ENCODE data around the gene CLEC7A.

Gene CLEC7A

DNA sequence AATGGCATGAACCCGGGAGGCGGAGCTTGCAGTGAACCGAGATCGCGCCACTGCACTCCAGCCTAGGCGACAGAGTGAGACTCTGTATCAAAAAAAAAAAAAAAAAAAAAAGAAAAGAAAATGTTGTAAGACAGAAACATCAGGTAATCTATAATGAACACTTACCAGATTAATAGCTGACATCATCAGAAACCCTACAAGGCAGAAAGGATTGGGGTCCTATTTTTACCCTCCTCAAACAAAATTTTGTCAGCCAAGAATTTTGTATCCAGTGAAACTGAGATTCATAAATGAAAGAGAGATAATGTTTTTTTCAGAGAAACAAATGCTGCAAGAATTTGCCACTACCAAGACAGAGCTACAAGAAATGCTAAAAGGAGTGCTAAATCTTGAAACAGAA lies 45.3 kb downstream of the CLEC7A start:
- H3K4me3 ChIP-seq (ENCODE audit: low read length, poor library complexity, severe bottlenecking) = no peak overlapping the region
- no peaks in the 10 kb centered on the region for H3K27me3 ChIP-seq (ENCODE audit: insufficient read depth, low read length, poor library complexity, severe bottlenecking)
- no peaks in the 10 kb centered on the region for H3K36me3 ChIP-seq (ENCODE audit: insufficient read depth, low read length)
- no peak for TF ChIP-seq EZH2phosphoT487 (IDR thresholded peaks at IDR 0.05; ENCODE audit: borderline replicate concordance)
- TF ChIP-seq, protein P1, sequence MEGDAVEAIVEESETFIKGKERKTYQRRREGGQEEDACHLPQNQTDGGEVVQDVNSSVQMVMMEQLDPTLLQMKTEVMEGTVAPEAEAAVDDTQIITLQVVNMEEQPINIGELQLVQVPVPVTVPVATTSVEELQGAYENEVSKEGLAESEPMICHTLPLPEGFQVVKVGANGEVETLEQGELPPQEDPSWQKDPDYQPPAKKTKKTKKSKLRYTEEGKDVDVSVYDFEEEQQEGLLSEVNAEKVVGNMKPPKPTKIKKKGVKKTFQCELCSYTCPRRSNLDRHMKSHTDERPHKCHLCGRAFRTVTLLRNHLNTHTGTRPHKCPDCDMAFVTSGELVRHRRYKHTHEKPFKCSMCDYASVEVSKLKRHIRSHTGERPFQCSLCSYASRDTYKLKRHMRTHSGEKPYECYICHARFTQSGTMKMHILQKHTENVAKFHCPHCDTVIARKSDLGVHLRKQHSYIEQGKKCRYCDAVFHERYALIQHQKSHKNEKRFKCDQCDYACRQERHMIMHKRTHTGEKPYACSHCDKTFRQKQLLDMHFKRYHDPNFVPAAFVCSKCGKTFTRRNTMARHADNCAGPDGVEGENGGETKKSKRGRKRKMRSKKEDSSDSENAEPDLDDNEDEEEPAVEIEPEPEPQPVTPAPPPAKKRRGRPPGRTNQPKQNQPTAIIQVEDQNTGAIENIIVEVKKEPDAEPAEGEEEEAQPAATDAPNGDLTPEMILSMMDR (conservative IDR thresholded peaks at IDR 0.05; ENCODE audit: low read length) = no peak
- no peak overlapping the region for H3K9ac ChIP-seq (ENCODE audit: low read depth, low read length, poor library complexity, severe bottlenecking)
- H3K4me1 ChIP-seq (ENCODE audit: insufficient read depth, low read length, poor library complexity, severe bottlenecking) = no peaks in the 10 kb centered on the region
- no peaks in the 10 kb centered on the region for H3K79me2 ChIP-seq (ENCODE audit: insufficient read depth, low read length)
- no peaks in the 10 kb centered on the region for H4K20me1 ChIP-seq (ENCODE audit: insufficient read depth, low read length, poor library complexity, severe bottlenecking)
- no peaks in the 10 kb centered on the region for H3K9me2 ChIP-seq (replicated peaks; ENCODE audit: low read depth, low read length)
- no peak overlapping the region for H2AFZ ChIP-seq (ENCODE audit: low read length)
- H3K9me3 ChIP-seq (ENCODE audit: insufficient read depth, low read depth, low read length) = no peaks in the 10 kb centered on the region
- no peak overlapping the region for H3K4me2 ChIP-seq (ENCODE audit: low read depth, low read length, poor library complexity, severe bottlenecking)
- H3F3A ChIP-seq (ENCODE audit: low read depth) = no peaks in the 10 kb centered on the region

DNA sequence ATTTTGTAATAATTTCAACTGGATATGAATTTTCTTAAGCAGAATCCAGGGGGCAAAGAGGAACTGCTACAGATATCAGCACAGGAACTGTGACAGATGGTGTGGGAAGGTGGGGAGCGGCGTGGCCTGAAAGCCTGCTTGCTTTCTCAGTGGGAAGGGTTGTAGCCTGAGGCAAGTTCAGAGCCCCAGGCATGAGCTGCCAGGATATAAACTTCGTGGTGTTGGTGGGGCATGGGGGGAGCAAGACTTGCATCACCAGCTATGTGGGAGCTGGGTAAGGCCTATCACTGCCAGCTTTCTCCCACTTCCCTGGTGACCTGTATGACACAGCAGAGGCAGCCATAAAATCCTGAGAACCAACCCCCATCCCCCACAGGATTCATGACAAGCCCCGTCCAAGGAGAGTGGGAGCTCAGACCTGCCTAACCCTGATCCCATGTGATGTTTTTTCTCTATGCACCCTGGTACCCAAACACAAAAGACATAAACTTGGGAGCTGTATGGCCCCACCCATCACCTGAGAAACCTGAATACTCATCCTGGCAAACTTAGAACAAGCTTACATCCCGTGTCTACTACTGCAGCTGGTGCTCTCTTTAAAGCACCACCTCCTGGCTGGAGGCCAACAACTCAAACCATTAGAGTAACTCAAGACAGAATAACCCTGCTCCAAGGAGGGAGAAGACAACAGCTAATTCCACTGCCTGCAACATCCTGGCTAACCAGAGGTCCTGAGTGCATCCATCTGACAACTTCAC lies 47.7 kb downstream of the CLEC7A start:
- no peaks in the 10 kb centered on the region for H3K9me3 ChIP-seq (ENCODE audit: insufficient read depth, low read depth, low read length)
- no peaks in the 10 kb centered on the region for H3K27me3 ChIP-seq (ENCODE audit: insufficient read depth, low read length, poor library complexity, severe bottlenecking)
- no peaks in the 10 kb centered on the region for H4K20me1 ChIP-seq (ENCODE audit: insufficient read depth, low read length, poor library complexity, severe bottlenecking)
- no peak overlapping the region for H3K4me2 ChIP-seq (ENCODE audit: low read depth, low read length, poor library complexity, severe bottlenecking)
- H3K4me3 ChIP-seq (ENCODE audit: low read length, poor library complexity, severe bottlenecking) = no peak overlapping the region
- no peaks in the 10 kb centered on the region for H3K9me2 ChIP-seq (replicated peaks; ENCODE audit: low read depth, low read length)
- H2AFZ ChIP-seq (ENCODE audit: low read length) = no peak overlapping the region
- H3F3A ChIP-seq (ENCODE audit: low read depth) = no peaks in the 10 kb centered on the region
- no peaks in the 10 kb centered on the region for H3K36me3 ChIP-seq (ENCODE audit: insufficient read depth, low read length)
- H3K79me2 ChIP-seq (ENCODE audit: insufficient read depth, low read length) = no peaks in the 10 kb centered on the region
- TF ChIP-seq EZH2phosphoT487 (IDR thresholded peaks at IDR 0.05; ENCODE audit: borderline replicate concordance) = no peak
- TF ChIP-seq, protein P1 (conservative IDR thresholded peaks at IDR 0.05; ENCODE audit: low read length) = no peak
- H3K9ac ChIP-seq (ENCODE audit: low read depth, low read length, poor library complexity, severe bottlenecking) = no peak overlapping the region
- no peaks in the 10 kb centered on the region for H3K4me1 ChIP-seq (ENCODE audit: insufficient read depth, low read length, poor library complexity, severe bottlenecking)

DNA sequence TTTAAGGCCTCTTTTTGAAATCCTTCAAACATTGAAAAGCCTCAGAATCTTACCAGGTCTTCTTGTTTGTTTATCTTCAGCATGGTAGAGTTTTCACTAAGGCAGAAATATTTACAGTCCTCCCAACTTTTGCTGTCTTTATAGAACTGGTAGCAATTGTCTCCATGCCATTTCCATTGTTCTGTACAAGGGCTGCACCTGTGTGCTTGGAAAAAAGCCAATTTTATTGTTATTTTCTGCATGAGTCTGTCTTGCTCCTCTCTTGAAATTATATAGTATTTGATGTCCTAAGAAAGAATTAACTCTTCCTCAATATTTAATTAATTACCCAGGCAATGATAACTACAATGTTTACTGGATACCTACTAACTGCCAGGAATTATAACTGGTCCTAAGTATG lies 54.5 kb downstream of the CLEC7A start:
- TF ChIP-seq, protein P1 (conservative IDR thresholded peaks at IDR 0.05; ENCODE audit: low read length) = no peak
- no peak for TF ChIP-seq EZH2phosphoT487 (IDR thresholded peaks at IDR 0.05; ENCODE audit: borderline replicate concordance)
- Histone ChIP-seq H3K36me3 (ENCODE audit: insufficient read depth, low read length) (no peaks in the 10 kb centered on the region), H3K4me3 (ENCODE audit: low read length, poor library complexity, severe bottlenecking) (no peak overlapping the region), H3K9me2 (replicated peaks; ENCODE audit: low read depth, low read length) (no peaks in the 10 kb centered on the region), H3K27me3 (ENCODE audit: insufficient read depth, low read length, poor library complexity, severe bottlenecking) (no peaks in the 10 kb centered on the region), H2AFZ (ENCODE audit: low read length) (no peak overlapping the region), H3K4me1 (ENCODE audit: insufficient read depth, low read length, poor library complexity, severe bottlenecking) (peaks cover 3% of the 10 kb centered on the region), H3K4me2 (ENCODE audit: low read depth, low read length, poor library complexity, severe bottlenecking) (no peak overlapping the region), H4K20me1 (ENCODE audit: insufficient read depth, low read length, poor library complexity, severe bottlenecking) (no peaks in the 10 kb centered on the region), H3K79me2 (ENCODE audit: insufficient read depth, low read length) (no peaks in the 10 kb centered on the region), H3K9me3 (ENCODE audit: insufficient read depth, low read depth, low read length) (no peaks in the 10 kb centered on the region), H3F3A (ENCODE audit: low read depth) (no peaks in the 10 kb centered on the region), H3K9ac (ENCODE audit: low read depth, low read length, poor library complexity, severe bottlenecking) (no peak overlapping the region)
